Epithelial cell of esophagus (primary cell): Measurements from ENCODE around the gene SERGEF.

ENCODE experiments used
- DNase-seq: peaks from one replicate; pipeline ENCODE4 v3.0.0; 2010; ENCODE audit warnings: low read depth
- H3K4me3 ChIP-seq: 2 replicates; pipeline ENCODE4 v1.5.1; 2011; ENCODE audit warnings: mild to moderate bottlenecking, low read length, control low read depth
- TF ChIP-seq, protein P1 (sequence below): IDR thresholded peaks from 2 replicates; pipeline ENCODE4 v1.5.1; 2011; ENCODE audit warnings: low read depth, mild to moderate bottlenecking, low read length, control low read depth, inconsistent platforms; ENCODE audit not compliant: insufficient read depth; ENCODE audit errors: missing control alignments

The SERGEF gene

DNA sequence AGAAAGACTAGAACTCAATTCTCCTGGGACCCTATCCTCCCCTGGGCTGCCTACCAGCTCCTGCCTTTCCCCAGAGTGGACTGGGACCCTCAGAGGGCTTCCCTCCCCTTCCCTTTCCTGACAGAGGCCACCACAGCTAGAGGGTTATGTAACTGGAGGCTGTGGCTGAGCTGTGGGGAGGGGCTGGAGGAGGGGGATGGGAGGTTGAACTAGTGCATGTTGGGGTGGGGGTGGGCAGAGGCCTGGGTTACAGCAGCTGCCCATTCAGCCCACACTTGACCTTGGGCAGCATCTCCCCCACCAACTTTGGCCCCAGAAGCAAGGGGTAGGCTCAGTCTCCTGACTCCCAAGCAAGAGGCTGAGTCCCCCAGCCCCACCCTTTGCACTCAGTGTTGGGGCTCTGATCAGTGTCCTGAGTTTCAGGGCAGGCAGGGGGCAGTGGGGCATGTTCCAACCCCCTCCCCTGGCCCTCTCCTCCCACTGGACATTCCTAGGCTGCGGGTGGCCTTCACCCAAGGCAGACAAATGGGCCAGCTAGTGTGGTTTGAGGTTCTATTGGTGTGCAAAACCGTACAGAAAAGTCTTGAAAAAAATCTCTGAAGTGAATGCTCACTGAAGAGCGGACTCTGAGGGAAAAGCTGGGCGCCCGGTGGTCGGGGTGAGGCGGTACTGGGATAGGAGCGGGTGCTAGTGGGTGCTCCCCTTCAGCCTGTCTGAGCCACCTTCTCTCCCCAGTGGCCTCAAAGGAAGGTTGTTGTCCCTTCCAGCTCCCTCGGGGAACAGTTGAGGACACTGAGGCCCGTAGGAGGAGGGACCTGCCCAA, 274.5 kb downstream of the SERGEF start:
- no peak overlapping the region for H3K4me3 ChIP-seq
- TF ChIP-seq, protein P1, sequence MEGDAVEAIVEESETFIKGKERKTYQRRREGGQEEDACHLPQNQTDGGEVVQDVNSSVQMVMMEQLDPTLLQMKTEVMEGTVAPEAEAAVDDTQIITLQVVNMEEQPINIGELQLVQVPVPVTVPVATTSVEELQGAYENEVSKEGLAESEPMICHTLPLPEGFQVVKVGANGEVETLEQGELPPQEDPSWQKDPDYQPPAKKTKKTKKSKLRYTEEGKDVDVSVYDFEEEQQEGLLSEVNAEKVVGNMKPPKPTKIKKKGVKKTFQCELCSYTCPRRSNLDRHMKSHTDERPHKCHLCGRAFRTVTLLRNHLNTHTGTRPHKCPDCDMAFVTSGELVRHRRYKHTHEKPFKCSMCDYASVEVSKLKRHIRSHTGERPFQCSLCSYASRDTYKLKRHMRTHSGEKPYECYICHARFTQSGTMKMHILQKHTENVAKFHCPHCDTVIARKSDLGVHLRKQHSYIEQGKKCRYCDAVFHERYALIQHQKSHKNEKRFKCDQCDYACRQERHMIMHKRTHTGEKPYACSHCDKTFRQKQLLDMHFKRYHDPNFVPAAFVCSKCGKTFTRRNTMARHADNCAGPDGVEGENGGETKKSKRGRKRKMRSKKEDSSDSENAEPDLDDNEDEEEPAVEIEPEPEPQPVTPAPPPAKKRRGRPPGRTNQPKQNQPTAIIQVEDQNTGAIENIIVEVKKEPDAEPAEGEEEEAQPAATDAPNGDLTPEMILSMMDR = no peak
- DNase-seq = no peak
